GM12891 (cell line): ENCODE data around the gene TCF7L2. TPM values are rescaled to one million over a fixed set of nuclear protein-coding genes. Genes with fewer than 3 reads are reported as not detected.

Experiments
- DNase-seq: peaks from one replicate; pipeline ENCODE4 v3.0.0; 2011; ENCODE audit warnings: low spot score; ENCODE audit not compliant: insufficient read length
- FAIRE-seq: peaks from 2 replicates; lab custom pipeline; 2011; peaks lifted over from hg19 to GRCh38; lab: Jason Lieb, UNC
- PAX5 ChIP-seq: IDR thresholded peaks from 2 replicates; pipeline ENCODE4 v1.6.1; 2011; ENCODE audit warnings: low read length, moderate library complexity, mild to moderate bottlenecking; ENCODE audit not compliant: insufficient read depth, severe bottlenecking
- POLR2A ChIP-seq: IDR thresholded peaks from 2 replicates; pipeline ENCODE4 v1.6.1; 2011; ENCODE audit warnings: low read depth, low read length, control low read depth
- POLR2AphosphoS5 ChIP-seq: IDR thresholded peaks from 2 replicates; pipeline ENCODE4 v1.6.1; 2011; ENCODE audit warnings: low read depth, low read length, control low read depth
- POU2F2 ChIP-seq: IDR thresholded peaks from 2 replicates; pipeline ENCODE4 v1.6.1; 2011; ENCODE audit warnings: low read depth, mild to moderate bottlenecking, control low read depth, low read length, moderate library complexity
- SPI1 ChIP-seq: IDR thresholded peaks from 2 replicates; pipeline ENCODE4 v1.6.1; 2011; ENCODE audit warnings: low read depth, low read length, control low read depth
- TAF1 ChIP-seq: IDR thresholded peaks from 2 replicates; pipeline ENCODE4 v1.6.1; 2011; ENCODE audit warnings: low read depth, low read length, control low read depth
- polyA plus RNA-seq: library from polyadenylated mRNA; unstranded; fragments of >200 nt; gene quantifications from one replicate; pipeline ENCODE4 v1.2.1, GENCODE V29; 2012; ENCODE audit warnings: low read depth, missing spikeins, inconsistent platforms; ENCODE audit not compliant: missing spikeins

Gene TCF7L2
- 0.53 TPM for polyA plus RNA-seq

DNA sequence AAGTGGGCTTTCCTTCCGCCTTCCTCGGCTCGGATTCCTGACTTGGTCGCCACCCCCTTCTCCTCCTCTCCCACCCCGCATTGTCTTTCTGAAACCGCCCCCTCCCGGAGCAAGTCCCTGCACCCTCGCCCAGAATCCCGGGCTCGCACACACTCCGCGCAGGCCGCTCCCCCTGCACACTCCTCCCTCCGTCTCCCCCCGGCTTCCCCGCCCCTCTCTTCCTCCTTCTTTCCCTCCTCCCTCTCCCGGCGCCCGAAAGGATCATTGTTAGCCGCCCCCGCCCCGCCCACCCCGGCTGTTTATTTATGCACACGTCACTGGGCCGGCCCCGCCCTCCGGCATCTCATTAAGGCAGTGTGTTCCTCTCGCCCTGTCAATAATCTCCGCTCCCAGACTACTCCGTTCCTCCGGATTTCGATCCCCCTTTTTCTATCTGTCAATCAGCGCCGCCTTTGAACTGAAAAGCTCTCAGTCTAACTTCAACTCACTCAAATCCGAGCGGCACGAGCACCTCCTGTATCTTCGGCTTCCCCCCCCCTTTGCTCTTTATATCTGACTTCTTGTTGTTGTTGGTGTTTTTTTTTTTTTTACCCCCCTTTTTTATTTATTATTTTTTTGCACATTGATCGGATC, at the start of gene TCF7L2:
Gene TCF7L2, plus strand, starts transcription at position 373 of the 633 bp plus-strand sequence. CDS start 510 bp downstream, outside the sequence.
- TF ChIP-seq POLR2AphosphoS5 (no peak), PAX5 (no peak), SPI1 (no peak), TAF1 (no peak), POU2F2 (no peak), POLR2A (no peak)
- DNase-seq (no peak), FAIRE-seq (peak; percentile 52)

DNA sequence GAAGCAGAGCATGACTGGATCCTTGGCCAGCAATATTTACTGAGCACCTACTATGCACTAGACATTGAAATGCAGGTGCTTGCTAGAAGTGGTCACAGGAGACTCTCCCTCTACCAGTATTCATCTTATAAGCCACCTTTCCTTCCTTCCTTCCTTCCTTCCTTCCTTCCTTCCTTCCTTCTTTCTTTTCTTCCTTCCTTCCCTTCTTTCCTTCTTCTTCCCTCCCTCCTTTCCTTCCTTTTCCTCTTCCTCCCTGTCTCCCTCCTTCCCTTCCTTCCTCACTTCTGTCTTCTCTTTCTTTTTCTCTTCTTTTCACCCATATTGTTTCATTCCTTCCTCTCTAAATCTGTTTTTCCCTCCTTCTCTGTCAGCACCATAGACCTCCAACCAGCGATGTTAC, 47.3 kb upstream of the TCF7L2 start:
- FAIRE-seq (no peak), DNase-seq (no peak)
- no peak for TF ChIP-seq POU2F2
- no peak for TF ChIP-seq PAX5
- no peak for TF ChIP-seq SPI1
- no peak for TF ChIP-seq TAF1
- TF ChIP-seq POLR2AphosphoS5, result no peak
- no peak for TF ChIP-seq POLR2A

DNA sequence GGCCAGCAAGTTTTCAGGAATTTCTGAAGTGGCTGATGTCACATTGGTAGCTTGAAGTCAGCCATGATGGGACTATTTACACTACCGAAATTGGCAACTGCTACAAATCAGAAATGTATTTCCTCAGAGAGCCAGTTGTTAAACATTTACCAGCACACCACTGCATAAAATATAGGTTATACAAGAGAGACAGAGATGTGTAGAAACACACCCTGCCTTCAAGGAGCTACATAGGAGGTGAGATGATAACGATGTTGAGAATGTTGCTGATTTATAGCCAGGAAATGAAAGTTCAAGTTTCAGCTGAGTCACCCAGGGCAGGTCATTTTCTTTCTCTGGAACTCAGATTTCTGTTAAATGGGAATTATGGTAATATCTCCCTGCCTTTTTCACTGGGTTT, 46.0 kb upstream of the TCF7L2 start:
- DNase-seq, result no peak
- no peak for TF ChIP-seq POU2F2
- TF ChIP-seq POLR2AphosphoS5, result no peak
- TF ChIP-seq SPI1, result no peak
- no peak for TF ChIP-seq POLR2A
- no peak for TF ChIP-seq PAX5
- TF ChIP-seq TAF1, result no peak
- no peak for FAIRE-seq

DNA sequence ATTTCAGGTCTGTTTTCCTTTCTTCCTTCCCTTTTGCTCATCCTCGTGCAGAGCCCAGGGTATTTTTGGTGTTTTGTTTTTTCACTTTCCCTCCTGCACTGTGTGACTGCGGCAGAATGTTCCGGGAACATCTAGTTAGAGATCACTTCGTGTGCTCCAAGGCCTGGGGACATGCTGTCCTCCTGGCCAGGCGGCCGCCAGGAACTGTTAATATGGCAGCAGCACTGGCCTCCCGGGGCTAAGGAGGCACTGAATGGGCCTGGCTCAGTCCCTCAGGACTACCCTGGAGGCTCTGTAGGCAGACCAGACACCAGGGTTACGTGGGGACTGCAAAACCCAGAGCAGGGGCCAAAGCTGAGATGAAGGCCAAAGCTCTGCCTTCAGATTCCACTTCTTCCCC, 43.1 kb upstream of the TCF7L2 start:
- no peak for TF ChIP-seq PAX5
- no peak for TF ChIP-seq TAF1
- TF ChIP-seq POU2F2, result no peak
- no peak for TF ChIP-seq POLR2AphosphoS5
- no peak for TF ChIP-seq SPI1
- TF ChIP-seq POLR2A, result no peak
- FAIRE-seq (no peak), DNase-seq (no peak)

DNA sequence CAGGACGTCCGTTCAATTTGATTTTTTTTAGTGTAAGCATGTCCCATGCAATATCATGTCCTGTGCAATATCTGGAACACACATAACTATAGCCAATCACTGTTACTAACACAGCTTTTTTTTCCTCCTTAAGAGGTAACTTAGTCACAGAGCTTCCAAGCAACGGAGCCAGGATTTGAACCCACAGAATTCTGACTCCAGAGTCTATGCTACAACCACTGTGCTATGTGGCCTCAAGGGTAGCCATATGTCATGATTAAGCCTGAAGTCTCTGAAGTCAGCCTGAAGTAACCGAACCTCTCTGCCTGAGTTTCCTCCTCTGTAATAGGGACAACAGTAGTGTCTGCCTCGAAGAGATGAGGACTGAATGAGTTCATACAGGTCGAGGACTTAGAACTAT, 42.2 kb upstream of the TCF7L2 start:
- TF ChIP-seq POLR2A (no peak), SPI1 (no peak), PAX5 (no peak), TAF1 (no peak), POU2F2 (no peak), POLR2AphosphoS5 (no peak)
- DNase-seq (no peak), FAIRE-seq (no peak)

DNA sequence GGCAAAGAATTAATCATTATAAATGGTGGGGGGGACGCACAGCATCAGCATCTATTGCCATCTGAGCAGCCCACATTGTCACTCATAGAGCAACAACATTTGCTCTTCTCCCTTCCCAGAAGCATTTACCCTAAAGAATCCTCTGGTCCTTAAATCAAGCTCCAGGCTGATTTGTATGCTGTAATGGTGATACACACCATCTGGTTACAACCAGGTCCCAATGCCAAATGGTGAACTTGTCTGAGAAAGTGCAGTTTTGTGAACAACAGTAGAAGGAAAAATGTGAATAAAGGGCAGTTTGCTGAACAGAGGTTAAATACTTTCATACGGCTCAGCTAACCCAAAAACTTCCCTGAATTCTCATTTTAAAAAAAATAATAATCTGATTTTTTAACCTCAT, 38.8 kb upstream of the TCF7L2 start:
- TF ChIP-seq POLR2A (no peak), POLR2AphosphoS5 (no peak), POU2F2 (no peak), SPI1 (no peak), TAF1 (no peak), PAX5 (no peak)
- no peak for DNase-seq
- FAIRE-seq, result no peak

GRCh38 chr10:112912410-112912928, 37.6 kb upstream of the TCF7L2 start:
- DNase-seq (no peak), FAIRE-seq (no peak)

DNA sequence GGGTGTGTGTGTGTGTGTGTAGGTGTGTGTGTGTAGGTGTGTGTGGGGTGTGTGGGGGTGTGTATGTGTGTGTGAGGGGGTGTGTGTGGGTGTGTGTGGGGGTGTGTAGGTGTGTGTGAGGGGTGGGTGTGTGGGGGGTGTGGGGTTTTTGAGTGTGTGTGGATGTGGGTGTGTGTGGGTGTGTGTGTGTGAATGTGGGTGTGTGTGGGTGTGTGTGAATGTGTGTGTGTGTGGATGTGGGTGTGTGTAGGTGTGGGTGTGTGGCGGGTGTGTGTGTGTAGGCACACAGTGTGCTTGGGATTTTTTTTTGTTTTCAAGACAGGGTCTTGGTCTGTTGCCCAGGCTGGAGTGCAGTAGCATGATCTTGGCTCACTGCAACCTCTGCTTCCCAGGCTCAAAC, 36.8 kb upstream of the TCF7L2 start:
- TF ChIP-seq POU2F2, result no peak
- no peak for TF ChIP-seq SPI1
- no peak for TF ChIP-seq TAF1
- no peak for TF ChIP-seq POLR2AphosphoS5
- TF ChIP-seq PAX5, result no peak
- TF ChIP-seq POLR2A, result no peak
- no peak for FAIRE-seq
- DNase-seq, result no peak

More at GRCh38 chr10:112912410-112912928, 37.6 kb upstream of the TCF7L2 start:
- TF ChIP-seq SPI1 (no peak), POLR2A (no peak), PAX5 (no peak)

DNA sequence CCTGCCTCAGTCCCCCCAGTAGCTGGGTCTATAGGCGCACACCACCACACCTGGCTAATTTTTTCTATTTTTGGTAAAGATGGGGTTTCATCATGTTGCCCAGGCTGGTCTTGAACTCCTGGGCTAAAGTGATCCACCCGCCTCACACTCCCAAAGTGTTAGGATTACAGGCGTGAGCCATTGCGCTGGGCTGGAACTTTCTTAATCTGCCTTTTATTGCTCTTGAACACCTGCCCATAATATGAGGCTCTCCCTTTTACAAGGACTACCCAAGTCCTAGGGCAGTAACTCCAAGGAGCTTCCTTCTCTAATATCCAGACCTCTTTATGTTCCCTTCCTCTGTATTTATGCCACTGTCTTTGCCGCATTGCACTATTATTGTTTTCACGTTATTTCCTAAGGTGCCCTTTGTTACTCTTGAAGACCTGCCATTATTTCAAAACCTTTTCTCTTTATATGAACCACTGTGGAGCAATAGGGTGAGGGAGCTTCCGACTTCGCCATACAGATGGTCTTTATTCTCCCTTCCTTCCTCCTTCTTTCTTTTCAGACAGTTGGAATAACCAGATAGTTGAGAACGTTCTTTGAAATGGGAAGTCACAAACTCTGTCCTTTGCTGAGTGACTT, 36.3 kb upstream of the TCF7L2 start:
- DNase-seq (no peak), FAIRE-seq (no peak)
- TF ChIP-seq SPI1 (no peak), POLR2A (no peak), TAF1 (no peak), PAX5 (no peak), POLR2AphosphoS5 (no peak)
